NT2/D1 (cell line): ENCODE results near the gene ZNF790.

ENCODE experiments used
- DNase-seq: peaks from one replicate; pipeline ENCODE4 v3.0.0-alpha.2; 2011; ENCODE audit warnings: low read depth, low spot score
- H3K27me3 ChIP-seq: 2 replicates; pipeline ENCODE4 v1.6.0; 2011; ENCODE audit warnings: mild to moderate bottlenecking; ENCODE audit not compliant: insufficient read length, insufficient read depth
- H3K36me3 ChIP-seq: 2 replicates; pipeline ENCODE4 v1.6.1; 2011; ENCODE audit warnings: mild to moderate bottlenecking, low read length, mixed read lengths; ENCODE audit not compliant: insufficient read depth, insufficient read length
- H3K4me1 ChIP-seq: 2 replicates; pipeline ENCODE4 v1.5.1; 2011; ENCODE audit not compliant: insufficient read depth, insufficient read length
- H3K4me3 ChIP-seq: 2 replicates; pipeline ENCODE4 v1.5.1; 2011; ENCODE audit warnings: low read depth; ENCODE audit not compliant: insufficient read length
- H3K9ac ChIP-seq: 2 replicates; pipeline ENCODE4 v1.6.0; 2011; ENCODE audit warnings: low read depth; ENCODE audit not compliant: insufficient read length
- H3K9me3 ChIP-seq: 2 replicates; pipeline ENCODE4 v1.5.1; 2011; ENCODE audit warnings: mild to moderate bottlenecking, low read length; ENCODE audit not compliant: insufficient read depth
- SUZ12 ChIP-seq: IDR thresholded peaks from 2 replicates; pipeline ENCODE4 v1.6.1; 2011; ENCODE audit not compliant: insufficient read length, insufficient read depth; ENCODE audit errors: extremely low read depth
- YY1 ChIP-seq: IDR thresholded peaks from 2 replicates; pipeline ENCODE4 v1.6.1; 2011; ENCODE audit not compliant: insufficient read length, insufficient read depth
- ZNF274 ChIP-seq: IDR thresholded peaks from 2 replicates; pipeline ENCODE4 v1.6.1; 2011; ENCODE audit warnings: mild to moderate bottlenecking, low read depth, low read length

ZNF790 gene

GRCh38 chr19:36837906-36838783, at the start of gene ZNF790:
TSS of gene ZNF790 (minus strand) at chr19:36838387. CDS start at chr19:36825619, 12,768 bp downstream.
- Histone ChIP-seq H3K27me3 (no peaks in the 10 kb centered on the region), H3K36me3 (peaks cover 9% of the 10 kb centered on the region), H3K4me1 (no peaks in the 10 kb centered on the region), H3K4me3 (peak within 1 kb of the TSS; percentile 78), H3K9me3 (no peaks in the 10 kb centered on the region), H3K9ac (peak within 1 kb of the TSS; percentile 90)
- peak; percentile 72 for DNase-seq
- TF ChIP-seq YY1: no peak
- TF ChIP-seq ZNF274: no peak
- no peak for TF ChIP-seq SUZ12

- Histone ChIP-seq H3K36me3 (peaks cover 6% of the 10 kb centered on the region), H3K4me1 (no peaks in the 10 kb centered on the region), H3K9ac (no peak overlapping the region), H3K4me3 (no peak overlapping the region), H3K27me3 (no peaks in the 10 kb centered on the region), H3K9me3 (peaks cover 90% of the 10 kb centered on the region)
- peak; percentile 94 for TF ChIP-seq ZNF274
- TF ChIP-seq SUZ12: no peak
- DNase-seq: no peak
These were observed 39.1 kb upstream of the ZNF790 start for GRCh38 chr19:36876993-36877938.

GRCh38 chr19:36851898-36852297, 13.7 kb upstream of the ZNF790 start:
- Histone ChIP-seq H3K9ac (no peak overlapping the region), H3K27me3 (no peaks in the 10 kb centered on the region), H3K36me3 (peaks cover 15% of the 10 kb centered on the region), H3K9me3 (no peaks in the 10 kb centered on the region), H3K4me3 (no peak overlapping the region), H3K4me1 (no peaks in the 10 kb centered on the region)
- DNase-seq: no peak
- no peak for TF ChIP-seq SUZ12

GRCh38 chr19:36850559-36851442, 12.6 kb upstream of the ZNF790 start, which contains the start of gene ZNF345:
TSS of gene ZNF345 (plus strand) at chr19:36850876. CDS start at chr19:36876831, 25,955 bp downstream.
- H3K4me1 ChIP-seq: no peaks in the 10 kb centered on the region
- TF ChIP-seq SUZ12: no peak
- no peak for TF ChIP-seq ZNF274
- TF ChIP-seq YY1: peak; percentile 19
- no peaks in the 10 kb centered on the region for H3K27me3 ChIP-seq
- peak within 1 kb of the TSS; percentile 95 for H3K9ac ChIP-seq
- DNase-seq: peak; percentile 90
- peaks cover 15% of the 10 kb centered on the region for H3K36me3 ChIP-seq
- peak within 1 kb of the TSS; percentile 97 for H3K4me3 ChIP-seq
- no peaks in the 10 kb centered on the region for H3K9me3 ChIP-seq

- H3K27me3 ChIP-seq: no peaks in the 10 kb centered on the region
- H3K4me3 ChIP-seq: peak overlapping the region; percentile 97
- H3K36me3 ChIP-seq: peaks cover 15% of the 10 kb centered on the region
- no peaks in the 10 kb centered on the region for H3K9me3 ChIP-seq
- TF ChIP-seq YY1: peak; percentile 39
- no peak for TF ChIP-seq ZNF274
- H3K4me1 ChIP-seq: no peaks in the 10 kb centered on the region
- peak; percentile 79 for DNase-seq
- H3K9ac ChIP-seq: peak overlapping the region; percentile 95
These were observed 11.7 kb upstream of the ZNF790 start for GRCh38 chr19:36849701-36850558.

GRCh38 chr19:36847968-36848367, 9.8 kb upstream of the ZNF790 start:
- TF ChIP-seq SUZ12 (no peak), YY1 (no peak), ZNF274 (no peak)
- H3K9me3 ChIP-seq: no peaks in the 10 kb centered on the region
- no peaks in the 10 kb centered on the region for H3K4me1 ChIP-seq
- peaks cover 21% of the 10 kb centered on the region for H3K36me3 ChIP-seq
- H3K4me3 ChIP-seq: no peak overlapping the region
- H3K27me3 ChIP-seq: no peaks in the 10 kb centered on the region
- DNase-seq: no peak
- no peak overlapping the region for H3K9ac ChIP-seq
